KOPT-K1 (cell line): ENCODE data around the gene LAMTOR3.

Experiments
- H3K27ac ChIP-seq: fragments of 200-600 bp; sonication (generic); 2 replicates; pipeline ENCODE4 v1.5.1; 2016; ENCODE audit warnings: antibody characterized with exemption, mild to moderate bottlenecking, low read depth, low read length; ENCODE audit not compliant: poor library complexity, severe bottlenecking
- H3K36me3 ChIP-seq: fragments of 200-600 bp; sonication (generic); 2 replicates; pipeline ENCODE4 v1.5.1; 2017; ENCODE audit warnings: antibody characterized with exemption, mild to moderate bottlenecking, low read length, moderate library complexity; ENCODE audit not compliant: insufficient read depth
- H3K9me3 ChIP-seq: fragments of 200-600 bp; sonication (generic); 2 replicates; pipeline ENCODE4 v1.5.1; 2017; ENCODE audit warnings: antibody characterized with exemption, low read length, mild to moderate bottlenecking; ENCODE audit not compliant: insufficient read depth, poor library complexity, severe bottlenecking

LAMTOR3 gene

DNA sequence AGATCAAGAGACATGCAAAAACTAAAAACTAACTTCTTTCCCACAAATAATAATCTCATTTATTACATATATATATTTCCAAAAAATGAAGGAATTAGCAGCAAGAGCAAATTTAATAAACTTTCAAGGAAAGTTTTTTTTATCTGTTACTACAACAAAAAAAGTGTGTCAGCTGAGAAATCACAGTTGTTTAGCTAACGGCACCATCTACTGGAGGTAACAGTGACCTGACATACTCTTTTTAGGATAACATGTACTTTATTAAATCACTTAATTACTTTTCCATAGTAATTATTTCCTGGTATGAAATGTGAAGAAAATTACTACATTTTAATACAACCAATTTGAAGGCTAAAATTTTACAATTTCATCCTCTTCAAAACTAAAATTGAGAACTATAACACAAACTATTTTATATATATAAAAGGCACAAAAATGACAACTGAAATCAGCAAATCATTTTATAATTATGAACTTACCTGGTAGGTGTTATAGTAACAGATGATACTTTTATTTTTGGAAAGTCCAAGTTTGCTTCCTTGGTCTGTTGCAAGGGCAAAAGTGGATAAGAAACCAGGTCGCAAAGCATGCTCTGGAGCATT, 9.1 kb downstream of the LAMTOR3 start:
- no peaks in the 10 kb centered on the region for H3K9me3 ChIP-seq
- H3K36me3 ChIP-seq = peaks cover 73% of the 10 kb centered on the region

DNA sequence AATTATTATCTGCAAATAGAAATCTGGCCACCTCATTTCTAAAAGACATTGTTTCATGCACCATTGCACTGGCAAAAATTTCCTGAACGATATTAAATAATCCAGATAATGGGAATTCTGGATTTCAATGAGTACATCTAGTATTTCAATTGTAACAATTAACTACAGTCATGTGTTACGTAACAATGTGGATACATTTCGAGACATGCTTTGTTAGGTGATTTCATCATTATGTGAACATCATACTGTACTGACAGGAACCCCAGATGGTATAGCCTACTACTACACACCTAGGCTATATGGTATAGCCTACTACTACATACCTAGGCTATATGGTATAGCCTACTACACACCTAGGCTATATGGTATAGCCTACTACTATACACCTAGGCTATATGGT, 14.8 kb downstream of the LAMTOR3 start:
- Histone ChIP-seq H3K36me3 (peaks cover 62% of the 10 kb centered on the region), H3K27ac (no peak overlapping the region), H3K9me3 (no peaks in the 10 kb centered on the region)

More for the DNA sequence above, 9.1 kb downstream of the LAMTOR3 start:
- H3K27ac ChIP-seq = no peak overlapping the region

DNA sequence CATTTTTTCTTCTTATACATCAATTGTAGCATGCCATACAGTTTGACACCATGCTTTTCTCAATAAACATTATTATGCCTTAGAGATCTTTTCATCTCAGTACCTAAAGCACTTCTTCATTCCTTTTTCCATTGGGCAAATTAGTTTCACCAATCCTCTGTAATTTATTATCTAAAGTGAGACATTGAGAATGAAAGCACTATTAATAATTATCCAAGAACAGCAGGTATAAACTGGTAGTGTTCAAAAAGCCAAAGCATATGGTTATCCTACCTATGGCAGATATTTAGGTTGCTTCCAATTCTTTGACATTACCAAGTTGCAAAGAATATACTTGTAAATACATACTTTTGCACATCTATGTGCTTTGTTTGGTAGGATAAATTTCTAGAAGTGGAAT, 15.6 kb downstream of the LAMTOR3 start:
- no peaks in the 10 kb centered on the region for H3K9me3 ChIP-seq
- peaks cover 54% of the 10 kb centered on the region for H3K36me3 ChIP-seq
- H3K27ac ChIP-seq = no peak overlapping the region

- peaks cover 41% of the 10 kb centered on the region for H3K36me3 ChIP-seq
- no peak overlapping the region for H3K27ac ChIP-seq
- H3K9me3 ChIP-seq = no peaks in the 10 kb centered on the region
Observed at GRCh38 chr4:99876946-99877345, 17.3 kb downstream of the LAMTOR3 start.

DNA sequence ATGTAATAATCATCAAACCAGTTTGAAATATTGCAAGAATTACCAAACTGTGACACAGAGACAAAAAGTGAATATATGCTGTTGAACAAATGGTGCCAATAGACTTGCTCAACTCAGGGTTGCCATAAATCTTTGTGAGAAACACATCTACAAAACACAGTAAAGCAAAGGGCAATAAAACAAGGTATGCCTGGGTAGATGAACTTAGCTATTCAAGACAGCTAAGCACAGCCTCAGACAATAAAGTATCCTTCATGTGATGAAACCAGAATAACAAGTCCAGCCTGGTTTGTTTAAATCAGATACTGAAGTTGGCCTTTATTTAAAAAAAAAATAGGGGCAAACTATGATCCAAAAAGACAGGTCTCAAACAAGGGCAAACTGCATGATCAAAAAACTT, 19.2 kb downstream of the LAMTOR3 start:
- no peak overlapping the region for H3K27ac ChIP-seq
- H3K9me3 ChIP-seq = no peaks in the 10 kb centered on the region
- H3K36me3 ChIP-seq = peaks cover 23% of the 10 kb centered on the region

GRCh38 chr4:99872570-99872969, 21.7 kb downstream of the LAMTOR3 start:
- H3K27ac ChIP-seq = no peak overlapping the region
- H3K9me3 ChIP-seq = no peaks in the 10 kb centered on the region
- H3K36me3 ChIP-seq = no peaks in the 10 kb centered on the region

DNA sequence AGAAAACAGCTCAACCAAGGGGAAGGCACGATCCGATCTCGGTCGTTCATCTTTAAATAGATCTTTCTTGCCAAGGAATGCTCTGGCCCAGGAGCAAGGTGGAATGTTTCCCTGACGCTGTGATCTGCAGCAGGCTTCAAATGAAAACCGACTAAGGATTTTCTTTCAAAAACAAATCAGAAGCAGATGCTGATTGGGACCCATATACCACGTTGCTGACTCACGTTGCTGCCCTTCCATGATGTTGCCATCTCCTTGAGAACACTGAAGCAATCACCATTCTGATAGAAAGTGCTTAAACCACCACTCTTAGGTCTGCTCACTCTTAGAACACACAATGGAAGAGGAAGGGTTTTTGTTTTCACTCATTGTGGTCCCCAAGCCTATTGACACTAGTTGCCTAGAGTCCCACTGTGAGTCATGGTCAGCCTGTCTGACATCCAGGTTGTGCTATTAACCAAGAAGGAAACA, 26.1 kb downstream of the LAMTOR3 start:
- Histone ChIP-seq H3K36me3 (no peaks in the 10 kb centered on the region), H3K9me3 (no peaks in the 10 kb centered on the region), H3K27ac (no peak overlapping the region)

DNA sequence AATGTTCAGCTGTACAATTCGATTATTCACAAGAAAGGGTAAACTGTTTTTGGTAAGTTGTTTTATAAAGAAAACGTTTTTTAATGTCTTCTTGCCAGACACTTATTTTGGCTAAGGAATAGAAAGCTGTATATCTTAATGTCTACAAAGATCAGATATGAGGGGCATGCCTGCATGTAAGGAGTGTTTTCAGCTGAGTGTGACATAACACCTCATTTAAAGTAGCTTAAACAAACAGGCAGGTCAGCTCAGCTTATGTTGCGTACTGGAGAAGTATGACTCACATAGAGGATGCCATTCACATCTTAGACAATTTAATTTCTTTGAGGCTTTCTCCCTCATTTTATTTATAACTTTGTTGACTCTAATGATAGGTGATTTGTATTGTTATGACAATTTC, 30.4 kb downstream of the LAMTOR3 start:
- Histone ChIP-seq H3K36me3 (no peaks in the 10 kb centered on the region), H3K27ac (no peak overlapping the region), H3K9me3 (no peaks in the 10 kb centered on the region)

DNA sequence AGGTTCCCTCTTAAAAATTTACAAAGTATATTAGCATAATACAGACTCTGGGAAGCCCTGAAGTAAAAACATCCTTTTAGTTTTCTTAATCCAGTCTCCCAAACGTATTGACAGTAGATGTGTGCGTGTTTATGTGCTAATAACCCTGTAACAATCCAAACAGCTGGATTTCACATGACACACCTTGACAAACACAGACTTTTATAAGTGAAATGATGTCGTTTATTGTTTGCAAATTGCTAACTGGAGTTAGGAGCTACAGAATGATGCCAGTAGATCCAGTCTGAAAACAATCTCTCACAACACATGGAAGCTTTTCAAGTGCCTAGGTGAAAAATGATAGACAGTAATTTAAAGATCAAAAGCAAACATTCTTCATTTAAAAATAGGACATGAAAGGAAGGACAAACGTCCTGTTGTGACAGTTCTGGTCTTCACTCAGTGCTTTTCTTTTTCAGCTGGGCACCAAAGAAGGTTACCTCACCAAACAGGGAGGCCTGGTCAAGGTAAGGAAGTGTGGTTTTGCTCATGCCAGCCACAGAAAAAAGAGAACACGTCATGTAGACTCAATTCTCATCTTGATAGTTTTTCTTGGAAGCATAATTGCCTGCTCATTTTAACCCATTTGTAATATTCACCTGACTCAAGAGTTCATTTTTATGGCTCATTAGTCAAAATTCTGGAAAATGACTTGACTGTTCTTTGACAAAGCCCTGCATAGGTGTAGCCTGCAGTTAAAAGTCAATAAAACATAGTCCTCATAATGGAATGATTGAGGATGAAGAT, 32.9 kb downstream of the LAMTOR3 start:
- H3K36me3 ChIP-seq = no peaks in the 10 kb centered on the region
- H3K9me3 ChIP-seq = no peaks in the 10 kb centered on the region
- H3K27ac ChIP-seq = no peak overlapping the region

GRCh38 chr4:99860521-99860920, 33.7 kb downstream of the LAMTOR3 start:
- no peaks in the 10 kb centered on the region for H3K36me3 ChIP-seq

DNA sequence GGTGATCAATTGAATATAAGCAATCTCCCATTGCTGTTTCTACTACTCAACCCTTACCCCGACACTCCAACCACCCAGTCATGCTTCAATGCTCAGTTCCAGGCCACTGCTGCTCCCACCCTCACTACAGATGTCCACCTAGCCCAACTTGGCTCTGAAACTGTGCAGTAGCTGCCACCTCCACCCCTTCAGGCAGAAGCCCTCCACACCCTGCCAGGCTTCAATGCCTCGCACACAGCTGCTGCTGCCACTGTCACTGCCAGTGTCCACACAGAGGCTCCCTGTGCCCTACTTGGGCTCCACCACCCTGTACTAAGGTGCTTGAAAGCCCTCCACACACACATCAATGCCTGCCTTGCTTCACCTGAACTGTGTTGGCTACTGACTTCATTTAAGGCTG, 34.6 kb downstream of the LAMTOR3 start:
- no peaks in the 10 kb centered on the region for H3K36me3 ChIP-seq
- H3K27ac ChIP-seq = no peak overlapping the region
- H3K9me3 ChIP-seq = no peaks in the 10 kb centered on the region

More at GRCh38 chr4:99860521-99860920, 33.7 kb downstream of the LAMTOR3 start:
- Histone ChIP-seq H3K27ac (no peak overlapping the region), H3K9me3 (no peaks in the 10 kb centered on the region)

GRCh38 chr4:99857307-99857706, 36.9 kb downstream of the LAMTOR3 start:
- H3K27ac ChIP-seq = no peak overlapping the region
- no peaks in the 10 kb centered on the region for H3K36me3 ChIP-seq
- no peaks in the 10 kb centered on the region for H3K9me3 ChIP-seq

GRCh38 chr4:99856166-99856565, 38.1 kb downstream of the LAMTOR3 start:
- no peak overlapping the region for H3K27ac ChIP-seq
- H3K36me3 ChIP-seq = no peaks in the 10 kb centered on the region

DNA sequence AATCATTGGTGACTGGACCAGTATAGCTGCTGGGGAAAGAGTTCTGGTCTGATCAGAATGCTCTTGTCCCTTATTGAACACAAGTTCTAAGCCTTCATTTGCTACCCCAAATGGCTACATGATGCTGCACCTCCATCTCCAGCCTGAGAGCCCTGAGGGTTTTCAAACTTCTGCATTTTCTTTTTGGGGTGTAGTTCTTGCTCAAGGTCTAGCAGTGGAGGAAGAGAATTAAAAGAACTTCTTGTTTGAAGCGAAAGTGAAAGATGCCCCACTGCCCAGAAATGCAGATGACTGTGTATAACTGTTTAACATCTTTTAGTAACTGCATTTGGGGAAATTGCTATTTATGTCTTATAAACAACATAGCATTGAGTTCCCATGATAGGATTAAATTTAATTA, 38.5 kb downstream of the LAMTOR3 start:
- Histone ChIP-seq H3K27ac (no peak overlapping the region), H3K9me3 (no peaks in the 10 kb centered on the region)

More at GRCh38 chr4:99856166-99856565, 38.1 kb downstream of the LAMTOR3 start:
- H3K9me3 ChIP-seq = no peaks in the 10 kb centered on the region

DNA sequence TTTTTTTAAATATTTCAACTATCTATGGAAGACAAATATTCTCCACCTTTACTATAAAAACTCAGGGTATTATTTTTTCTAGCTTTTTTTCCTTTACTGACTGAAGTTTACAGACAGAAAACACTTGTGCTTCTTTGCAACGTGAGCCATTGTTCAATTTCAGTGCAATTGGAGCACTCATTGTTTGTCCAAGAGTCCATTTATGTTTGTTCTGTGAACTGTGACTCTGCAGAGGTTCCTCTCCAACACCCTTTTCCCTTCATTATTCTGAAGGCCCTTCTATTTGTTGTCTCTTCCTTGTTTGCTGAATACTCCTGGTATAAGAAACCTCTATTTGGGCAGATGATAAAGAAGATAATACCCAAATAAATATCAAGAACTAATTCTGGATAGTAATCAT, 40.2 kb downstream of the LAMTOR3 start:
- Histone ChIP-seq H3K9me3 (no peaks in the 10 kb centered on the region), H3K36me3 (no peaks in the 10 kb centered on the region), H3K27ac (no peak overlapping the region)

More for the DNA sequence above, 38.5 kb downstream of the LAMTOR3 start:
- no peaks in the 10 kb centered on the region for H3K36me3 ChIP-seq

GRCh38 chr4:99853190-99853589, 41.0 kb downstream of the LAMTOR3 start:
- H3K27ac ChIP-seq = no peak overlapping the region
- no peaks in the 10 kb centered on the region for H3K9me3 ChIP-seq
- H3K36me3 ChIP-seq = no peaks in the 10 kb centered on the region
